HEK293 (cell line): ENCODE data around the gene FANCC.

Experiments used
- CTCF ChIA-PET: fragments of 350-600 bp; formaldehyde crosslinking; extraction: SDS; loops from one replicate; lab custom pipeline; 2021; ENCODE audit warnings: antibody characterized with exemption; lab: Yijun Ruan, JAX
- POLR2A ChIA-PET: fragments of 300-600 bp; formaldehyde crosslinking; extraction: SDS; loops from one replicate; lab custom pipeline; 2020; ENCODE audit warnings: antibody characterized with exemption, inconsistent platforms; lab: Yijun Ruan, JAX
- H3K27ac ChIP-seq: fragments of 200-500 bp; sonication (Bioruptor generic); 2 replicates; pipeline ENCODE4 v1.5.1; 2014; ENCODE audit warnings: low read depth, low read length, control low read depth, inconsistent platforms; ENCODE audit errors: extremely low read depth
- H3K36me3 ChIP-seq, 2 experiments: fragments of 200-500 bp in 1 of 2; sonication (Bioruptor generic) in 1 of 2; 1 replicate in 1 of 2; 2 replicates in 1 of 2; pipeline ENCODE4 v1.5.1; 2014 to 2017; ENCODE audit warnings: inconsistent platforms in 2 of 2, low read length in 2 of 2; ENCODE audit not compliant: control insufficient read depth in 2 of 2, insufficient read depth in 1 of 2
- H3K4me1 ChIP-seq: fragments of 200-500 bp; sonication (Bioruptor generic); 2 replicates; pipeline ENCODE4 v1.5.1; 2014; ENCODE audit warnings: mild to moderate bottlenecking, low read length, inconsistent platforms; ENCODE audit not compliant: control insufficient read depth, insufficient read depth
- H3K4me3 ChIP-seq: 2 replicates; pipeline ENCODE4 v1.5.1; 2011; ENCODE audit warnings: low read depth, mild to moderate bottlenecking, control low read depth, low read length, moderate library complexity
- H3K9me3 ChIP-seq: fragments of 200-500 bp; sonication (Bioruptor generic); 2 replicates; pipeline ENCODE4 v1.5.1; 2014; ENCODE audit warnings: low read depth, low read length, inconsistent platforms; ENCODE audit not compliant: control insufficient read depth, insufficient read depth
- HOXC10 ChIP-seq: sonication (generic); formaldehyde crosslinking; IDR thresholded peaks from 2 replicates; pipeline ENCODE4 v1.8.1; 2023; ENCODE audit warnings: mild to moderate bottlenecking, missing genetic modification reagents
- HOXD13 ChIP-seq: sonication (generic); formaldehyde crosslinking; IDR thresholded peaks from 2 replicates; pipeline ENCODE4 v1.8.0; 2022; ENCODE audit warnings: missing genetic modification reagents, borderline replicate concordance
- IKZF3 ChIP-seq: fragments of 450-650 bp; IDR thresholded peaks from 2 replicates; pipeline ENCODE4 v1.5.0; 2018; ENCODE audit warnings: missing biosample characterization, mild to moderate bottlenecking, missing genetic modification characterization, moderate library complexity
- KLF1 ChIP-seq: fragments of 450-650 bp; formaldehyde crosslinking; IDR thresholded peaks from 2 replicates; pipeline ENCODE4 v1.5.1; 2016; ENCODE audit warnings: missing biosample characterization, missing genetic modification characterization
- KLF8 ChIP-seq: fragments of 450-650 bp; formaldehyde crosslinking; IDR thresholded peaks from 2 replicates; pipeline ENCODE4 v1.5.1; 2016; ENCODE audit warnings: missing biosample characterization, missing genetic modification characterization
- PRDM6 ChIP-seq: fragments of 450-650 bp; formaldehyde crosslinking; IDR thresholded peaks from 2 replicates; pipeline ENCODE4 v1.5.1; 2017; ENCODE audit warnings: missing biosample characterization, missing genetic modification characterization
- REST ChIP-seq: fragments of 450-650 bp; formaldehyde crosslinking; IDR thresholded peaks from 2 replicates; pipeline ENCODE4 v1.5.1; 2016; ENCODE audit warnings: missing biosample characterization, missing genetic modification characterization
- SALL2 ChIP-seq: fragments of 450-650 bp; formaldehyde crosslinking; IDR thresholded peaks from 2 replicates; pipeline ENCODE4 v1.5.0; 2017; ENCODE audit warnings: missing biosample characterization, mild to moderate bottlenecking, missing genetic modification characterization, borderline replicate concordance
- SCRT1 ChIP-seq: fragments of 450-650 bp; formaldehyde crosslinking; IDR thresholded peaks from 2 replicates; pipeline ENCODE4 v1.5.1; 2016; ENCODE audit warnings: missing biosample characterization, missing genetic modification characterization, borderline replicate concordance
- TSHZ1 ChIP-seq: fragments of 450-650 bp; formaldehyde crosslinking; IDR thresholded peaks from 2 replicates; pipeline ENCODE4 v1.5.1; 2016; ENCODE audit warnings: missing biosample characterization, missing genetic modification characterization, borderline replicate concordance
- ZBTB1 ChIP-seq: fragments of 450-650 bp; formaldehyde crosslinking; IDR thresholded peaks from 2 replicates; pipeline ENCODE4 v1.5.1; 2016; ENCODE audit warnings: missing biosample characterization, missing genetic modification characterization
- ZNF133 ChIP-seq: fragments of 450-650 bp; formaldehyde crosslinking; IDR thresholded peaks from 2 replicates; pipeline ENCODE4 v1.5.1; 2016; ENCODE audit warnings: missing biosample characterization, missing genetic modification characterization
- ZNF174 ChIP-seq: fragments of 450-650 bp; formaldehyde crosslinking; IDR thresholded peaks from 2 replicates; pipeline ENCODE4 v1.5.0; 2017; ENCODE audit warnings: missing biosample characterization, mild to moderate bottlenecking, missing genetic modification characterization
- ZNF211 ChIP-seq: fragments of 450-650 bp; formaldehyde crosslinking; IDR thresholded peaks from 2 replicates; pipeline ENCODE4 v1.5.1; 2016; ENCODE audit warnings: low read depth, missing biosample characterization, missing genetic modification characterization
- ZNF274 ChIP-seq, 2 experiments: fragments of 200-500 bp in 1 of 2; fragments of 450-650 bp in 1 of 2; sonication (Bioruptor generic) in 1 of 2; formaldehyde crosslinking in 1 of 2; IDR thresholded peaks; 2 replicates each; pipeline versions ENCODE4 v1.5.1 to v1.6.1; 2014 to 2016; ENCODE audit warnings: borderline replicate concordance in 1 of 2, inconsistent platforms in 1 of 2, low read length in 1 of 2, missing biosample characterization in 1 of 2, missing genetic modification characterization in 1 of 2
- ZNF513 ChIP-seq: fragments of 450-650 bp; IDR thresholded peaks from 2 replicates; pipeline ENCODE4 v1.5.1; 2018; ENCODE audit warnings: missing biosample characterization, missing genetic modification characterization
- ZNF548 ChIP-seq: fragments of 450-650 bp; formaldehyde crosslinking; IDR thresholded peaks from 2 replicates; pipeline ENCODE4 v1.5.1; 2016; ENCODE audit warnings: missing biosample characterization, missing genetic modification characterization
- ZNF555 ChIP-seq: fragments of 450-650 bp; formaldehyde crosslinking; conservative IDR thresholded peaks from 2 replicates; pipeline ENCODE4 v1.5.1; 2017; ENCODE audit warnings: missing biosample characterization, mild to moderate bottlenecking, missing genetic modification characterization, inconsistent platforms
- ZNF776 ChIP-seq: fragments of 450-650 bp; formaldehyde crosslinking; IDR thresholded peaks from 2 replicates; pipeline ENCODE4 v1.5.0; 2017; ENCODE audit warnings: missing biosample characterization, missing genetic modification characterization, borderline replicate concordance
- ZNF792 ChIP-seq: fragments of 450-650 bp; formaldehyde crosslinking; IDR thresholded peaks from 2 replicates; pipeline ENCODE4 v1.5.1; 2016; ENCODE audit warnings: missing biosample characterization, missing genetic modification characterization

Gene FANCC

GRCh38 chr9:95060916-95061315 is 256.6 kb downstream of the FANCC start:
- POLR2A ChIA-PET: no interaction called here
- H3K9me3 ChIP-seq: no peaks in the 10 kb centered on the region
- TF ChIP-seq ZNF555 (tag by site-specific recombination) (no peak), KLF8 (tag by site-specific recombination) (no peak), ZNF133 (tag by site-specific recombination) (no peak), HOXC10 (CRISPR knock-in tag) (no peak), SCRT1 (tag by site-specific recombination) (no peak), TSHZ1 (tag by site-specific recombination) (no peak), ZBTB1 (tag by site-specific recombination) (no peak), ZNF548 (no peak), HOXD13 (CRISPR knock-in tag) (no peak), PRDM6 (no peak), ZNF513 (tag by site-specific recombination) (no peak), ZNF274 (IDR thresholded peaks at IDR 0.05; ENCODE audit: low read length) (no peak), ZNF274 (tag by site-specific recombination; IDR thresholded peaks at IDR 0.05; ENCODE audit: borderline replicate concordance) (no peak), ZNF792 (no peak), IKZF3 (no peak), KLF1 (tag by site-specific recombination) (no peak), REST (no peak), ZNF776 (tag by site-specific recombination) (no peak), SALL2 (no peak), ZNF174 (tag by site-specific recombination) (no peak), ZNF211 (no peak)
- TF ChIP-seq, all 188 proteins: peak for 0
- CTCF ChIA-PET: interaction anchor here (1.2 kb wide), 1 partner anchor 71 kb away, joined by 3 read pairs; no protein-coding TSS in a partner anchor
- peaks cover 28% of the 10 kb centered on the region for H3K4me1 ChIP-seq
- H3K27ac ChIP-seq: no peak overlapping the region
- no peak overlapping the region for H3K4me3 ChIP-seq
- peaks cover 0 to 37% of the 10 kb centered on the region in 2 experiments; a peak in 1 of 3 replicates for H3K36me3 ChIP-seq
